HepG2 (cell line): ENCODE measurements around the gene ANXA6. TPM values are rescaled to one million over a fixed set of nuclear protein-coding genes. Genes with fewer than 3 reads are reported as not detected.

ENCODE experiments used
- ATAC-seq: fragments of 200-7000 bp; cut with Tn5 transposase; 3 replicates; pipeline ENCODE4 v1.9.1; 2020; ENCODE audit warnings: mild to moderate bottlenecking, moderate library complexity
- BruUV-seq: library from RNA; stranded (reverse); fragments of 400-500 nt; replicated peaks from 2 replicates; lab custom pipeline; 2021; lab: Mats Ljungman, UMichigan
- CTCF ChIA-PET: fragments of 300-600 bp; formaldehyde crosslinking; extraction: SDS; loops from one replicate; lab custom pipeline; 2021; ENCODE audit warnings: low total read pairs, inconsistent platforms, low intra/inter-chr PET ratio; lab: Yijun Ruan, JAX
- POLR2A ChIA-PET: fragments of 350-600 bp; sonication (Branson Sonifier 250); formaldehyde crosslinking; loops from one replicate; lab custom pipeline; 2020; ENCODE audit warnings: antibody characterized with exemption, inconsistent platforms; lab: Yijun Ruan, JAX
- DNase-seq: peaks from one replicate; pipeline ENCODE4 v3.0.0-alpha.2; 2015; ENCODE audit warnings: low spot score
- FAIRE-seq: peaks from 3 replicates; lab custom pipeline; 2011; peaks lifted over from hg19 to GRCh38; lab: Jason Lieb, UNC
- H2AFZ ChIP-seq: one replicate; pipeline ENCODE4 v1.6.1; 2011; ENCODE audit warnings: low read length, inconsistent platforms
- H3K27ac ChIP-seq: fragments of 300-600 bp; 3 replicates; pipeline ENCODE4 v1.8.0; 2011; ENCODE audit warnings: mixed run types, mild to moderate bottlenecking, mixed read lengths, low read length, inconsistent platforms; ENCODE audit not compliant: insufficient read depth; ENCODE audit errors: extremely low read length
- H3K27me3 ChIP-seq, 2 experiments: fragments of 200-600 bp in 1 of 2; 2 replicates in 1 of 2; 3 replicates in 1 of 2; pipeline versions ENCODE4 v1.6.0 to v1.8.0; 2011; ENCODE audit warnings: low read length in 2 of 2, mild to moderate bottlenecking in 2 of 2, moderate library complexity in 2 of 2, inconsistent platforms in 1 of 2; ENCODE audit not compliant: insufficient read depth in 2 of 2, control insufficient read depth in 1 of 2
- H3K36me3 ChIP-seq, 2 experiments: fragments of 200-600 bp in 1 of 2; replicated peaks in 1 of 2; 2 replicates in 1 of 2; 3 replicates in 1 of 2; pipeline versions ENCODE4 v1.5.1 to v1.8.0; 2011; ENCODE audit warnings: low read length in 2 of 2, inconsistent platforms in 1 of 2; ENCODE audit not compliant: insufficient read depth in 2 of 2, control insufficient read depth in 1 of 2
- H3K4me1 ChIP-seq: 2 replicates; pipeline ENCODE4 v1.5.1; 2012; ENCODE audit warnings: low read length, inconsistent platforms; ENCODE audit not compliant: insufficient read depth
- H3K4me2 ChIP-seq: 2 replicates; pipeline ENCODE4 v1.6.0; 2011; ENCODE audit warnings: low read depth, low read length, inconsistent platforms
- H3K4me3 ChIP-seq, 3 experiments: fragments of 200-600 bp in 1 of 3; sonication (generic), shearing (Covaris generic) in 1 of 3; replicated peaks in 1 of 3; 2 replicates each; pipeline ENCODE4 v1.5.1; 2011 to 2016; ENCODE audit warnings: low read length in 3 of 3, inconsistent platforms in 2 of 3, low read depth in 2 of 3, mild to moderate bottlenecking in 2 of 3, control low read depth in 1 of 3, mixed read lengths in 1 of 3; ENCODE audit not compliant: insufficient read depth in 1 of 3
- H3K79me2 ChIP-seq: one replicate; pipeline ENCODE4 v1.6.1; 2011; ENCODE audit warnings: low read length, inconsistent platforms; ENCODE audit not compliant: insufficient read depth
- H3K9ac ChIP-seq: 2 replicates; pipeline ENCODE4 v1.6.0; 2011; ENCODE audit warnings: mild to moderate bottlenecking, low read depth, low read length, inconsistent platforms; ENCODE audit not compliant: insufficient read depth
- H3K9me3 ChIP-seq: 2 replicates; pipeline ENCODE4 v1.5.1; 2012; ENCODE audit warnings: mild to moderate bottlenecking, low read length
- H4K20me1 ChIP-seq: 2 replicates; pipeline ENCODE4 v1.6.0; 2011; ENCODE audit warnings: inconsistent platforms, mild to moderate bottlenecking, low read length, moderate library complexity; ENCODE audit not compliant: insufficient read depth
- EP300 ChIP-seq, 3 experiments: sonication (generic) in 1 of 3; formaldehyde crosslinking in 1 of 3; IDR thresholded peaks; 2 replicates each; pipeline versions ENCODE4 v1.5.1 to v1.6.1; 2011 to 2020; ENCODE audit warnings: low read depth in 2 of 3, low read length in 2 of 3, borderline replicate concordance in 1 of 3, improper control_type of control experiment in 1 of 3, mild to moderate bottlenecking in 1 of 3, missing genetic modification reagents in 1 of 3, moderate library complexity in 1 of 3
- ERF ChIP-seq: IDR thresholded peaks from 2 replicates; pipeline ENCODE4 v1.6.1; 2018; ENCODE audit warnings: missing biosample characterization, missing genetic modification reagents
- HES4 ChIP-seq: sonication (generic); formaldehyde crosslinking; IDR thresholded peaks from 2 replicates; pipeline ENCODE4 v1.9.0; 2021; ENCODE audit warnings: mild to moderate bottlenecking, missing genetic modification reagents, borderline replicate concordance
- HINFP ChIP-seq: sonication (generic); formaldehyde crosslinking; IDR thresholded peaks from 2 replicates; pipeline ENCODE4 v1.4.0; 2020; ENCODE audit warnings: low read depth, mild to moderate bottlenecking, missing genetic modification reagents
- KLF12 ChIP-seq: sonication (generic); formaldehyde crosslinking; IDR thresholded peaks from 2 replicates; pipeline ENCODE4 v1.4.0; 2020; ENCODE audit warnings: missing genetic modification reagents, borderline replicate concordance
- LCORL ChIP-seq, 2 experiments: fragments of 450-650 bp in 1 of 2; sonication (generic) in 1 of 2; formaldehyde crosslinking in 1 of 2; IDR thresholded peaks; 2 replicates each; pipeline versions ENCODE4 v1.5.0 to v1.6.1; 2017 to 2020; ENCODE audit warnings: antibody characterized with exemption in 1 of 2, missing genetic modification reagents in 1 of 2
- MYPOP ChIP-seq: sonication (generic); formaldehyde crosslinking; IDR thresholded peaks from 2 replicates; pipeline ENCODE4 v1.8.1; 2023; ENCODE audit warnings: mild to moderate bottlenecking, moderate library complexity, missing genetic modification reagents
- TMF1 ChIP-seq: sonication (generic); formaldehyde crosslinking; IDR thresholded peaks from 2 replicates; pipeline ENCODE4 v1.8.1; 2022; ENCODE audit warnings: low read depth, missing genetic modification reagents
- ZNF792 ChIP-seq: IDR thresholded peaks from 2 replicates; pipeline ENCODE4 v1.6.1; 2016
- ZSCAN22 ChIP-seq: sonication (generic); formaldehyde crosslinking; IDR thresholded peaks from 2 replicates; pipeline ENCODE4 v1.4.0; 2020; ENCODE audit warnings: mild to moderate bottlenecking, missing genetic modification reagents
- WGBS: methylation state at CpG from one replicate; pipeline ENCODE4 v1.1.6; 2017; ENCODE audit warnings: low lambda C conversion rate; 5-methylcytosine and 5-hydroxymethylcytosine counted together
- in situ Hi-C: cut with HindIII; loops from 2 replicates; pipeline ENCODE4 v1.10.0; 2017; ENCODE audit warnings: low pct_unique_long_range_greater_than_20kb; ENCODE audit not compliant: extremely low pct_ligation_motif_present
- intact Hi-C: fragments of 100-400 bp; cut with micrococcal nuclease; formaldehyde crosslinking; loops from one replicate; pipeline ENCODE4 v1.10.0; 2022; ENCODE audit not compliant: unreplicated experiment
- polyA plus RNA-seq, 8 experiments: library from polyadenylated mRNA; depleted of rRNA in 3 of 8; stranded (reverse) in 7 of 8; unstranded in 1 of 8; fragments of >200 nt; fragmentation: Illumina TruSeq in 4 of 8; extraction: Trizol in 4 of 8; gene quantifications; 2 replicates each; pipeline versions ENCODE4 v1.2.1 to v1.2.3, GENCODE V29; 2011 to 2016; ENCODE audit warnings: low read depth in 4 of 8, missing spikeins in 1 of 8, mixed read lengths in 1 of 8; ENCODE audit not compliant: insufficient read depth in 1 of 8
- total RNA-seq, 5 experiments: library from RNA; depleted of rRNA; stranded (reverse); fragments of >200 nt; fragmentation: Illumina TruSeq; extraction: Trizol; gene quantifications; 2 replicates each; pipeline ENCODE4 v1.2.3, GENCODE V29; 2016; ENCODE audit warnings: low read depth in 1 of 5
- TF ChIP-seq, protein P1 (sequence below): sonication (generic); formaldehyde crosslinking; IDR thresholded peaks from 2 replicates; pipeline ENCODE4 v1.4.0; 2020; ENCODE audit warnings: missing genetic modification reagents, borderline replicate concordance

ANXA6 gene
- total and polyA plus RNA-seq, 2 of the 13 experiments (the other 11 are each of a cell fraction or from before 2014, with no cell fraction given), result 103 to 125 TPM

DNA sequence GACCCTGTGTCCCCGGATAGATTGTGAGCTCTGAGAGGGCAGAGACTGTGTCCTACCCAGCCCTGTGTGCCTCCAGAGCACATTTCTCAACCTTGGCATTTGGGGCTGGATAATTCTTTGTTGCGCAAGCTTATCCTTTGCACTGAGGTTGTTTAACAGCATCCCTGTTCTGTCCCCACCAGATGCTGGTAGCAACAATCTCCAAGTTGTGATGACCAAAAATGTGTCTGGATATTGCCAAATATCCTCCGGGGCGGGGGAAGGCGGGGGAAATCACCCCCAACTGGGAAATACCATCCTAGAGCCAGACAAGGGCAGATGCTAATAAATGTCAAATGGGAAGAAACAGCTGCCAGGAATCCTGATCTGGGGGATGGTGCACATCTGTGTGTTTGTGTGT is 52.8 kb downstream of the ANXA6 start (continued):
- peak in 1 of 2 experiments; percentile 22; a peak in 1 of 4 replicates for TF ChIP-seq EP300 (IDR thresholded peaks at IDR 0.05; ENCODE audit: low read depth in 2 of 2, low read length in 2 of 2)
- TF ChIP-seq EP300 (CRISPR knock-in tag; IDR thresholded peaks at IDR 0.05; ENCODE audit: borderline replicate concordance), result no peak
- TF ChIP-seq LCORL (IDR thresholded peaks at IDR 0.05), result no peak
- TF ChIP-seq LCORL (CRISPR knock-in tag; IDR thresholded peaks at IDR 0.05), result 0 out of 2 replicates have a peak, but pooled peaks have one; percentile 30
- TF ChIP-seq ZSCAN22 (CRISPR knock-in tag), result no peak

DNA sequence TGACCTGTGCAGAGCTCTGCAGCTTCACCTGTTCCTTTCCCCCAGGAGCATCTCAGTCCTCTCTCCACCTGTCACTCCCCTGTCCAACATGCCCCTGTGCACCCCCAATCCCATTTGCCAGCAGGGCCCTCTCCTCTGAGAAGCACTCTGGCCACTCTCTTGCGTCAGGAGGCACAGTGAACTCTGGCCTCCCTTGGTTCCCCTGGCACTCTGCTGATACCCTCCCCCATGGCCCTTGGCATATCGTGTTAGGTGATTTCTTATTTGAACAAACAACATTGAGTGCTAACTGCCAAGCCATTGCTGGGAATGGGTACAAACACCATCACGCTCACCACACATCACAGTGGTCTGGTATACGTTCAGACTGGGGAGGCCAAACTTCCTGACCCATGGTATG is 55.8 kb downstream of the ANXA6 start:
- BruUV-seq, result no TSS peak
- CTCF ChIA-PET, result no interaction called here
- peaks cover 4 to 11% of the 10 kb centered on the region in 2 experiments for H3K36me3 ChIP-seq
- 98% methylated on average over 3 of the region's 4 CpGs for WGBS
- FAIRE-seq (no peak), ATAC-seq (no peak), DNase-seq (no peak)
- H3K27me3 ChIP-seq, result no peaks in the 10 kb centered on the region
- POLR2A ChIA-PET, result no interaction called here
- H3K79me2 ChIP-seq, result no peaks in the 10 kb centered on the region
- H2AFZ ChIP-seq, result no peak overlapping the region
- peaks cover 23% of the 10 kb centered on the region for H3K4me1 ChIP-seq
- H3K4me3 ChIP-seq, result no peak overlapping the region
- intact Hi-C loops (no loop called here), in situ Hi-C loops (no loop called here)
- H3K9ac ChIP-seq, result no peak overlapping the region
- H3K27ac ChIP-seq, result no peak overlapping the region
- H3K9me3 ChIP-seq, result no peaks in the 10 kb centered on the region
- H4K20me1 ChIP-seq, result no peaks in the 10 kb centered on the region
- H3K4me2 ChIP-seq, result no peak overlapping the region
- no peak for TF ChIP-seq HES4 (CRISPR knock-in tag)
- no peak for TF ChIP-seq TMF1 (CRISPR knock-in tag)
- TF ChIP-seq, protein P1, sequence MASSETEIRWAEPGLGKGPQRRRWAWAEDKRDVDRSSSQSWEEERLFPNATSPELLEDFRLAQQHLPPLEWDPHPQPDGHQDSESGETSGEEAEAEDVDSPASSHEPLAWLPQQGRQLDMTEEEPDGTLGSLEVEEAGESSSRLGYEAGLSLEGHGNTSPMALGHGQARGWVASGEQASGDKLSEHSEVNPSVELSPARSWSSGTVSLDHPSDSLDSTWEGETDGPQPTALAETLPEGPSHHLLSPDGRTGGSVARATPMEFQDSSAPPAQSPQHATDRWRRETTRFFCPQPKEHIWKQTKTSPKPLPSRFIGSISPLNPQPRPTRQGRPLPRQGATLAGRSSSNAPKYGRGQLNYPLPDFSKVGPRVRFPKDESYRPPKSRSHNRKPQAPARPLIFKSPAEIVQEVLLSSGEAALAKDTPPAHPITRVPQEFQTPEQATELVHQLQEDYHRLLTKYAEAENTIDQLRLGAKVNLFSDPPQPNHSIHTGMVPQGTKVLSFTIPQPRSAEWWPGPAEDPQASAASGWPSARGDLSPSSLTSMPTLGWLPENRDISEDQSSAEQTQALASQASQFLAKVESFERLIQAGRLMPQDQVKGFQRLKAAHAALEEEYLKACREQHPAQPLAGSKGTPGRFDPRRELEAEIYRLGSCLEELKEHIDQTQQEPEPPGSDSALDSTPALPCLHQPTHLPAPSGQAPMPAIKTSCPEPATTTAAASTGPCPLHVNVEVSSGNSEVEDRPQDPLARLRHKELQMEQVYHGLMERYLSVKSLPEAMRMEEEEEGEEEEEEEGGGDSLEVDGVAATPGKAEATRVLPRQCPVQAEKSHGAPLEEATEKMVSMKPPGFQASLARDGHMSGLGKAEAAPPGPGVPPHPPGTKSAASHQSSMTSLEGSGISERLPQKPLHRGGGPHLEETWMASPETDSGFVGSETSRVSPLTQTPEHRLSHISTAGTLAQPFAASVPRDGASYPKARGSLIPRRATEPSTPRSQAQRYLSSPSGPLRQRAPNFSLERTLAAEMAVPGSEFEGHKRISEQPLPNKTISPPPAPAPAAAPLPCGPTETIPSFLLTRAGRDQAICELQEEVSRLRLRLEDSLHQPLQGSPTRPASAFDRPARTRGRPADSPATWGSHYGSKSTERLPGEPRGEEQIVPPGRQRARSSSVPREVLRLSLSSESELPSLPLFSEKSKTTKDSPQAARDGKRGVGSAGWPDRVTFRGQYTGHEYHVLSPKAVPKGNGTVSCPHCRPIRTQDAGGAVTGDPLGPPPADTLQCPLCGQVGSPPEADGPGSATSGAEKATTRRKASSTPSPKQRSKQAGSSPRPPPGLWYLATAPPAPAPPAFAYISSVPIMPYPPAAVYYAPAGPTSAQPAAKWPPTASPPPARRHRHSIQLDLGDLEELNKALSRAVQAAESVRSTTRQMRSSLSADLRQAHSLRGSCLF (CRISPR knock-in tag), result no peak
- no peak for TF ChIP-seq ERF (CRISPR knock-in tag)
- no peak for TF ChIP-seq MYPOP (CRISPR knock-in tag)
- TF ChIP-seq ZNF792 (CRISPR knock-in tag), result no peak
- no peak for TF ChIP-seq HINFP
- TF ChIP-seq KLF12, result no peak
